IMR-90 (cell line): ENCODE results near the gene IFNA14.

Experiments used
- CEBPB ChIP-seq: IDR thresholded peaks from 2 replicates; pipeline ENCODE4 v1.6.1; 2012; ENCODE audit warnings: low read depth, low read length, improper control_type of control experiment
- MAZ ChIP-seq: IDR thresholded peaks from 2 replicates; pipeline ENCODE4 v1.6.1; 2012; ENCODE audit warnings: low read depth, mild to moderate bottlenecking, low read length, improper control_type of control experiment, moderate library complexity, borderline replicate concordance
- MXI1 ChIP-seq: IDR thresholded peaks from 2 replicates; pipeline ENCODE4 v1.6.1; 2012; ENCODE audit warnings: low read depth, mild to moderate bottlenecking, low read length, moderate library complexity, borderline replicate concordance
- POLR2A ChIP-seq: IDR thresholded peaks from 2 replicates; pipeline ENCODE4 v1.6.1; 2012; ENCODE audit warnings: mild to moderate bottlenecking, low read depth, low read length
- SMC3 ChIP-seq: fragments of 150-350 bp; IDR thresholded peaks from 2 replicates; pipeline ENCODE4 v1.6.1; 2016; ENCODE audit warnings: low read depth, mild to moderate bottlenecking, antibody characterized with exemption, low read length, moderate library complexity
- TF ChIP-seq, protein P1 (sequence below): conservative IDR thresholded peaks from 2 replicates; pipeline ENCODE4 v1.5.1; 2012; ENCODE audit warnings: mild to moderate bottlenecking, low read depth, low read length, improper control_type of control experiment

DNA sequence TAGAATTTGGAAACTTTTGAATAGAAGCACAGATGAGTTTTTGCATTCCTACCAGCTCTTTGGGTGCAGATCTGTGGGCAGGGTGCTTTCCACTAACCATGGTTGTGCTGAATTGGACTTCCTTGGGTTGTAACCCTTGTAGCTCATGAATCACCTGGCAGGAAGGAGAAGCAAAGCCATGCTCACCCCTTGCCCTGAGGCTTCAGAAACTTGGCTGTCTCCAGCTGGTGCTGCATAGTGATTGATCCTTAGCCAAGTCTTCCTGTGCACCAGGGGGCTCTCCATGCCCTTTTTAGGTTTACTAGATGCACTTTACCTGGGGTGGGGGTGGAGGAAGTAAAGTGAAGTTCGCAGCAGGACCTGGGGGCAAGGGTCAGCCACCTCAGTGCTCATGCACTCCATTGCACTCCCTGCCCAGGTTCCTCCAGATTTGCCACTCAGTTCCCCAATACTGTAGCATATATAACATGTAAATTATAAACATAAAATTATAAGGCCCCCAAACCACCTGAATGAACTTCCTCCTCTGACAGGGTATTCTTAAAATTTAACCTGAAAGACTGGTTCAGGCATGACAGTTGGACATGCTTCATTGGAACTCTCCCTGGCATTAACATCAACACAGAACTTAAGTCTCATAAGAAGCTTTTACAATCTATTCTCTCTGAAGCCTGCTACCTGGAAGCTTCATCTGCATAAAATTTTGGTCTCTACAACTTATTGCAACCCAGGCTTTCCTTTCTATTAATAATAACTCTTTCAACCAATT lies 25.8 kb upstream of the IFNA14 start:
- TF ChIP-seq, protein P1, sequence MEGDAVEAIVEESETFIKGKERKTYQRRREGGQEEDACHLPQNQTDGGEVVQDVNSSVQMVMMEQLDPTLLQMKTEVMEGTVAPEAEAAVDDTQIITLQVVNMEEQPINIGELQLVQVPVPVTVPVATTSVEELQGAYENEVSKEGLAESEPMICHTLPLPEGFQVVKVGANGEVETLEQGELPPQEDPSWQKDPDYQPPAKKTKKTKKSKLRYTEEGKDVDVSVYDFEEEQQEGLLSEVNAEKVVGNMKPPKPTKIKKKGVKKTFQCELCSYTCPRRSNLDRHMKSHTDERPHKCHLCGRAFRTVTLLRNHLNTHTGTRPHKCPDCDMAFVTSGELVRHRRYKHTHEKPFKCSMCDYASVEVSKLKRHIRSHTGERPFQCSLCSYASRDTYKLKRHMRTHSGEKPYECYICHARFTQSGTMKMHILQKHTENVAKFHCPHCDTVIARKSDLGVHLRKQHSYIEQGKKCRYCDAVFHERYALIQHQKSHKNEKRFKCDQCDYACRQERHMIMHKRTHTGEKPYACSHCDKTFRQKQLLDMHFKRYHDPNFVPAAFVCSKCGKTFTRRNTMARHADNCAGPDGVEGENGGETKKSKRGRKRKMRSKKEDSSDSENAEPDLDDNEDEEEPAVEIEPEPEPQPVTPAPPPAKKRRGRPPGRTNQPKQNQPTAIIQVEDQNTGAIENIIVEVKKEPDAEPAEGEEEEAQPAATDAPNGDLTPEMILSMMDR, result no peak
- TF ChIP-seq SMC3 (no peak), POLR2A (no peak), CEBPB (no peak), MAZ (no peak), MXI1 (no peak)
